ENCODE results near the gene TOMM20.
"Not testable (repeated sequence)": the region's sequence is repeated elsewhere in the genome, so short reads cannot be mapped to it uniquely, and the experiment has no call there.

Gene TOMM20

GRCh38 chr1:235077571-235078479 lies 50.8 kb downstream of the TOMM20 start:
- no peak for DNase-seq

DNA sequence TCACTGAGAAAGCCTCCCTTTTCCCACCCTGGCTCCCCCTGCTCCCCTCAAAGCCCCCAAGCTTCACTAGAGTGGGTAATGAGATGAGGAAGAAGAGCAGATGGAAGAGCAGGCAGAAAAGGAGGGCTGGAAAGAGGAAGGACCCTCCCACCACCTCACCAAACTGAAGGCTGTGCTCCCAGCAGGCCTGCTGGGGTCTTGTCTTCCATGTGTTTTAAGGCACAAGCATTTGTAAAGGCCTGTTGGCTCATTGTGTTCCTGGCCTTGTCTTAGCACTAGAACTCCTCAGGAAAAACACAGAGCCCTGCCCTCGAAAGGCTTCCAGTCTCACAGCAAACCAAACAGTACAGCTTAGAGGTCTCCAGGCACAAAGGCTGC lies 51.5 kb downstream of the TOMM20 start:
- DNase-seq = no peak

- DNase-seq = no peak
These were observed 52.0 kb downstream of the TOMM20 start for GRCh38 chr1:235076504-235077162.

DNA sequence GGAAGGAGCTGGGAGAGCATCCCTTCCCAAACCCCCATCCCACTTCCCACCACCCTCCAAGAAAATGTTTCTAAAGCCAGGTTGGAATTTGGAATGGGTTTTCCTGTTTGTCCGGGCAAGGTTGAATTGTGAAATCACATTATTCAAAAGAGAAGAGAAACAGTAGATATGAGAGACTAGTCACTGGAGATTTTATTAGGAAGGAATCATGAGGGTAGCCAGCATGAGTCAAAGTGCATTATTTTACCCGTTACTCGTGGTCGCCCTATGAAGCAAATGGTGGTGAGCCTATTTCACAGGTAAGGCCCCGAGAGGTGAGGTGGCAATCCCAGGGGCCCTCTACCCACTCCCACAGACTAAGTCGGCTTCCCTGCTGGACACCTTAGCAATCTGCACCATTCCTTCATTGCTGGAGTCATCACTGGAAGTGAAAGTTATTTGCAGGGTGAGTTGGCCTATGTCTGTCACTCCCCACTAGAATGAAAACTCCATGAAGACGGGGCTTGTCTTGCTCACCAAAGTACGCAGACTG lies 52.8 kb downstream of the TOMM20 start:
- no peak for DNase-seq

DNA sequence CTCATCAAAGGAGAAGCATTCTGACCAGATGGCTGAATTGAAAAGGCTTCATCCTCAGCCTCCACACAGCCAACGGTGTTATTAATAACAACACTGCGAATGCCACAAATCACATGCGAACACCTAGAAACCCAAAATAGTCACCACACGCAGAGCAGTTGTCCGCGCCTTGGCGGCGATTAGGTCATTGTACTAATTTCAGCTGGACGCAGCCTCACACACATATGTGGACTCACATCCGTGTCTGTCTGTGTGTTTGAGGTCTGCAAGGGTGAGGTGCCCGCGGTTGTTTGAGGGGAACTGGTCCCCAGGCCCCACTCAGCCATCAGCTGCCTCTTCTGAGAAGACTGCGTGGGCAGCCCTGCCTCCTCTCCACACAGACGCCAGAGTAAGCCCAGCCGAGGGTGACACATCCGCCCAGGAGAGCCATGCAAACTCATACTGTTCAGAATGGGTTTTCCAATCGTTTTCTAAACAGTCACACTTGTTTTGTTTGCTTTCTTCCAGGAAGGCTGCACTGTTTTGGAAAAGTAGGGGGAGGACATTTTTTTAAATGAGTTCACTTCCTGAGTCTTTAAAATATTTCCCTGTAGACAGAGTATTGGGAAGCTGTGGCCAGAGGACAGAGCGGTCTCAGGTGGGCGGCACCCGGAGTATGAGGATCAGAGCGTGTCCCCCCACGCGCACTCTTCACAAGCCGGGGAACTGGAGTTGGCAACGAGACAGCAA lies 53.4 kb downstream of the TOMM20 start:
- no peak for DNase-seq

DNA sequence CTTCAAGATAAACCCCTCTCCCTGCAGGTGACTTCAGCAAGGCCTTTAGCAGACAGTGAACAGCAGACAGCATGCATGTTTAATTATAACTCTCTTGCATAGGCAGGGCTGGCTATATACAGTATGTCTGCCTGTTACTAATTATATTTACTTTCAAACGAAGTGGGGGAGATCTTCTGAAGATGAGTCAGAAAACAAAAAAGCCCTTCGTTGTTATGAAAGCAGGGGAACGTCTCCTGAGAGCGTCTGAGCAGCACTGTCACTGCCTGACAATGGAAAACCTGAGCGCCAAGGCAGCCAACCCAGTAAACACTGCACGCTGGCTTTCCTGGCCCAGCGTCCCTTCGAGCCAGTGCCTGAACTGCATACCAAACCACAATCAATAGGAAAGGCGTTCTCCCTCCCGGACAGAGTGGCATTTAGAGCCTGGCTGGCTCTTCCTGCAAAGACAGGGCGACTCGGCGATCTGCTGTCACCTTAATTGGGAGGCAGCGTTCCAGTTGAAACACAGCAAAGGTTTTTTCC lies 54.1 kb downstream of the TOMM20 start:
- peak in 1 of 2 experiments; percentile 35 for DNase-seq

DNA sequence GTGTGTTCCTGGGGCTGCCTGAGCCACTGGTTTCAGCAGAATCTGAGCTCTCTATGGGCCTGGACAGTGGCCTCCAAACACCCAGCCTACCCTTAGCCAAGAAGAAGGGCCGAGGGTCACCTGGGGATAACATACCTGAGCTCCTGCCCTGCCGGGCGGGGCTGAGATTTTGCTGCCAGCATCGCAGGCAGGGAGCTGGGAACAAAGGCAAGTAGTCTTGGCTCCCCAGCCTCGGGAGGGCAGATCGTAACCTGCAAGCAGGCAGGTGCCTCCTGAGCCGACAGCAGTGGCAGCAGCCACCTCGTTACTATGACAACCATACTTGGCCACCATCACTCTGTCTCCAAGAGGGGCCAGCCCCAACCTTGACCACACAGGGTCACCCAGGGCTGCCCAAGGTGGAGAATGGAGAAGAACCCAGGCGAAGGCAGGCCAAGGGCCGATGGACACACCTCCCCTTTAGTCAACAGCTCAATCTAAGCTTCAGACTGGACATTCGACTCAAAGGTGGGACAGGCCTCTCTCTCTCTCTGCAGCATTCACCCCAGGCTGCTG lies 54.6 kb downstream of the TOMM20 start:
- DNase-seq = no peak

DNA sequence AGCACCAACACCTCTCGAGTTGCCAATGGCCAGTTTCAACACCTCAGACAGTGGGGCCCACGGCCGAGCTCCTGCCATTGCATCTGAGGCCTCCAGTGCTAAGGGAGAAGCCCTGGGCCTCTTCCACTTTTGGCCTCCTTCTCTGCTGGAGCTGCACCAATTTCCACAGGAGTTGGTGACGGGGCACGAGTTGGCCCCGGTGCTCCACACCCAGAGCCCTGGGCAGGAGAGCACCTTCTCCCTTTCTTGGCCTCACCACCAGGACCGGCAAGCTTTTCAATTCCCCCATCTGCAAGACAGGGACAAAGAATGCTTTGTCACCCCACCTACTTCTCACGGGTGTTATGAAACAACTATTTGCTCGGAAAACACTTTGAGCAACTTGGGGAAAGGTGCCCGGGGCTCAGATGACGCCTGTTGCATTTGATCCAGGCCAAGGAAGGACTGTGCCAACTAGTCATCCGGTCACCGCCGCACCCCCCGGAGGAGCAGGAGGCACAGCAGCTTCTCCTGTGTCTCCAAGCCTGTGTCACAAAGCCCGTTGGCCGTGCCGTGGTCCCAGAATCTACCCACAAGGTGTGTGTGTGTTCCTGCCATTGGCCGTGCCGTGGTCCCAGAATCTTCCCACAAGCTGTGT lies 55.2 kb downstream of the TOMM20 start:
- no peak for DNase-seq

- DNase-seq = not testable (repeated sequence)
These were observed 56.1 kb downstream of the TOMM20 start for GRCh38 chr1:235072577-235072976.

- no peak for DNase-seq
These were observed 56.5 kb downstream of the TOMM20 start for GRCh38 chr1:235072096-235072495.

- no peak for DNase-seq
These were observed 57.8 kb downstream of the TOMM20 start for GRCh38 chr1:235070819-235071218.

DNA sequence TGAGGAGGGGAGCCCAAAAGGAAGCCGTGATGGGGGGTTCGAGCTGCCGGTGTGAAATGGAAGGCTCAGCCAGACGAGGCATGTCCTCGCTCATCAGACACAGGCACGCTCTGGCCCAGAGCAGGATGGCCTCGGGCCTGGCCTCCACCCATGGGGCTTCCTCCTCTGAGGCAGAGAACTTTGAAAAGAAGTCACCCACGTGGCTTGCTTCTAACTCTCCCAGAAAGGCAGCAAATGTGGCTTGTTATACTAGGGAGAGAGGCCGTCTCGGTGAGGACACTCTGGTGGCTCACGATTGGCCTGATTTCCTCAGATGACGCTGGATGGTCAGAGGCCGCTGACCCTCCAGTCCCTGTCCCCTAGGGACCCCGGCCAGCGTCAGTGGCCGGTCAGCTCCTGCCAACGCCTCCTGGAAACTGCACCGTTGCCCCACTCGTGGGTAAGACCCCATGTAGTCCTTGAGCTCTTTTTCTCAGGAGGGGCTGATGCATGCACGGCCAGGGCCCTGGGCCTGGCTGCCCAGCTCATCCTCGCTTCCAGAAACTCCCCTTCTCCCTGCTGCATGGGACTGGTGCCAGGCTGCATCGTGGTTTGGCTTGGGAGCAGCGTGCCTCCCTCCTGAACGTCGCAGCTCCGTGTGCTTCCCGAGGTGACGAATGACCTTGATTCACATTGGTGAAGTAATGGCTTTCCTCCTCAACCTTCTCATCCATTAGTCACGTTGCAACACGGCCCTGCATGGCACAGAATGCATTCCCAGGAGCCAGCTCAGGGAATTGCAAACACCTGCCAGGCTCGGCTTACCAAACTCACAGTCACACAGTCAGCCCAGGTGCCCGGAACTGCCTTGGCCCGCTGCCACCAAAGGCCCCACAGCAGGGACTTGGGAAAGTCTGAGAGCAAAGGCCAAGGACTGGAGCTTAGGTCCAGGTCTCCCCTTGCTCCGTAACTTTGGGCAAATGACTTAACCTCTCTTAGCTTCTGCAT lies 58.8 kb downstream of the TOMM20 start:
- no peak for DNase-seq

DNA sequence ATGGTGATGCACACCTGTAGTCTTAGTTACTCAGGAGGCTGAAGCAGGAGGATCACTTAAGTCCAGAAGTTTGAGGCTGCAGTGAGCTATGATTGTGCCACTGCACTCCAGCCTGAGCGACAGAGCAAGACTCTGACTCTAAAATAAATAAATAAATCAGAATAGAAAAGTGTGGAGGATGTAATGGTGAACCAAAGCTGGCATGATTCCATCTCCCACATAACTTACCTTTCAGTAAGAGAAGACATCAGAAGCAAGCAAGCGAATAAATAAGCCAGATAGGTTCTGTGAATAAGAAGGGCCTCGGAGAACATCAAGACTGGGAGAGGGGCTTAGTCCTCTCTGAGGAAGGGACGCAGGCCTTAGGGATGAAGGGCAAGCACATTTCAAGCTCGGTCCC lies 59.5 kb downstream of the TOMM20 start:
- DNase-seq = no peak

- no peak for DNase-seq
These were observed 60.2 kb downstream of the TOMM20 start for GRCh38 chr1:235068158-235069121.

DNA sequence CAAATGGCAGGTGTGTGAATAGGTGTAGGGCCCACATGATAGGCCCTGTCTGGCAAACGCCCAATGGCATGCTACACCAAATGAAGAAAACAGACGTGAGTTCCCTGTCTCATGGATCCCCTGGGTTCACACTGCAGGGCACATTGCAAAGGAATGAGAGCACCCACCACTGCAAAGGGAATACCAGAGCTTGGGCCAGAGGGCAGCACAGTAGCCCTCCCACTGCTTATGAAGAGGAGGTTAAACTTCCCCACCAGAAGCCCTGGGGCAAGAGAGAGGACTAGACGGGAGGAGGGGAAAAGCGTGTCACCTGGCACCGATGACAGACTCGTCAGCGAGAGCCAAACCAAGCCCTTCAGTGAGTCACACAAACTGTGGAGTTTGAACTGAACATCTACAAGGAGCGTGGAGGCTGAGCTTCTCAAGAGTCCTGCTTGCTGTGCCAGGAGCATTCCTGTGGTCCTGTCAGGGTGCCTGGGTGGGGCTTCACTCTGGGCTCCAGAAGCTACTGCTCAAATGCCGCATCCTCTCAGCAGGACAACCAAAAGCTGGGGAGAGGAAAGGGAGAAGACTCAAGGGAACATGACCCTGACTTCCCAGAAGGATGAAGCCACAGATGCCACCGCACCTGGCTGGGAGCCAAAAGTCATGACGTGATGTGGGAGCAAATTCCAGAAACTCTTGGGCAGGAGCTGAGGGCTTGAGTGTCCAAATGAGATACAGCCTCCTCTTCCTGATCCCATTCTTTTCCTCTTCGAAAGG lies 61.1 kb downstream of the TOMM20 start:
- no peak for DNase-seq

DNA sequence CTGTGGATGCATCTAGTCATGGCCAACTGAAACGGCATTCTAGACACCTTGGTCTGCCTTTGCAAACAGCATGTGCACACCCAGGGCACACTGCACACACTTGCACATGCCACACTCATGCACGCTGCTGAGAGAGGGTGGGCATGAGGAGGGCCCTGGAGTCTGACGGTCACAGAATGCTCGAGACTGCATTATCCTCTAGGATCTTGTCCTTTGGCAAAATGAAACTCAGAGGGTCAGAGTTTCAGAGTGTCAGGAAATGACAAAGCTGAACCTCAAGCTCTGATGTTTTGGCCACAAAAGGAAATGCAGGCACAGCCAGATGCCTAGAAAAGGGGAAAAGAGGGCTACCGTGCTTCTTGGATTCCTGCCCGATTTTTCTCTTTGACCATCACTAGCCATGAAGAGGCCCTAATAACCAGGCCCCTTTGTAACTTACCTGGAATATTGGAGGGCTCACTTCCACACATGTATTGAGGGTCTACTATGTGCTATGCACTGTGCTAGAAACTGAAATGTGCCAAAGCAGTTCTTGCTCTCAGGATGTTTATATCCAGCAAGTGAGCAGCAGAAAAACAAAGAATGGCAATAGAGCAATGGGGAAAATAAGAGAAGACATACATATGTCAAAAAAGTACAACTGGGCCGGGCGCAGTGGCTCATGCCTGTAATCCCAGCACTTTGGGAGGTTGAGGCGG lies 65.4 kb downstream of the TOMM20 start:
- no peak for DNase-seq

DNA sequence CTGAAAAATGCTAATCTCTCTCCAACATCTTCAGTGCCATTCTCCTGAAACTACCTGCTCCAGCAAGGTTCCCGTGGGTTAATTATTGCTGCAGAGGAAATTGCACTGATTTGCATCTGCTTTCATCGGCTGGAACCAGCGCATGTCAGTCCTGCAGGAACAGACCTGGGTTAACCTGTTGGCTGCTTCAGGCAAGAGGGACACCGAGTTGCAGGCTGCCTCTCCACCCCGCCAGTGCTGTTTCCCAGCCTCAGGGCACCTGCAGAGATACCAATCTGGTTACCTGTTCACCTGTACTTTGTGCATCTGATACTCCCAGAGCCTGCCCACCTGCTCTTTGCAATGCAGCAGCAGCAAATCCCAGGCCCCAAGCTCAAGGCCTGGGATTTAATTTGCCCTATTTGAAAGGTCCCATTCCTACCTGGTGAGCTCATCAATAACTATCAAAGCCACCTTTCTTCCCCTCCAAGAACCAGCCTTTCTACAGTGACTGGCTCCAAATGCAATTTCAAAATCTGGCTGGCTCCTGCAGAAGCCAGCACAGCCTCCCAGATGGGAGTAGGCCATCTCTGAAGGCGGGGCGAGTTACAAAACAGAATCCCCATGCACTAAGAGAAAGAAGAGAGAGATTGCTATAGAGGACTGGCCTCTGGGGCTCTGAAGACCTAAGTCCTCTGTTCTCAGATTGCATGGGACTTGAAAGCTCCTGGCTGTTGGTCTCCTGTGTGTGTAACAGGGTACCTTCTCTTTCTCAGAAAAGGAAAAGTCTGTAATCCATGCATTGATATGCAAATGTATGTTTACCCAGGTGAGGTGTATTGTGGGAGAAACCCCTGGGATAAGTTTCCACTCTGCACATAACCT lies 67.8 kb downstream of the TOMM20 start:
- no peak for DNase-seq
